Epidermal melanocyte (primary cell): ENCODE data around the gene ZSCAN20.

Experiments used
- DNase-seq: peaks from one replicate; pipeline ENCODE4 v3.0.0; 2011; ENCODE audit warnings: low spot score; ENCODE audit not compliant: insufficient read length

Gene ZSCAN20

DNA sequence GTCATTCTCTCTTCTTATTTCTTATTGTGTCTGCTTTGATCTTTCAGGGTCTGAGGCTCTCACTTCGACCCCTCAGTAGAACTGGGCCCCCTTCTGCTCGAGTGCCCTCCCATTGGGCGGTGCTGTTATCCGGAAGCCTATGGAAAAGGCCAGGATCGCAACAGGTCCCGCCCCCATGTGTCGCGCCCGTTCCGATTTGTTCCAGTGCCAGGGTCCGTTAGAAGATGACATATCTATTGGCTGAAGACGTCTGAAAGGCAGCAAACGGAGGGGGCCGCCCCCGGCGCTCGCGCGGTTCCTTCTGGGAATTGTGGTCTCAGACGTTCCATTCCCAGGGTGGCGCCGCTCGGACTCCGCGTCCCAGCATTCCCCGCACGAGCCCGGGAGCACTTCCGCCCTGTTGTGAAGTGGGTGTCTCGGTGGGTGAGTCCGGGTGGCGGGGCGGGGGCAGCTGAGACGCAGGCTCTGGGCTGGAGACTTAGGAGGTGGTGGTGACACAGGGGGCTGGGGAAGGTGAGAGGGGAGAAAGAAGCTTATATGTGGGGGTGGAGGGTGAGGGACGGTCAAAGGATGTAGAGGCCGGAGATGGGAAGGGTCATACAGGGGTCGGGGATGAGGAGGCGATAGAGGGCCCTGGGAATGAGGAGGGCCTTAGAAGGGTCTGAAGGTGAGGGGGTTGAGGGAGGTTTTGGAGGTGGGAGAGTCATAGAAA is at the start of gene ZSCAN20:
Gene ZSCAN20 (plus strand): TSS at position 377 of the 712 bp plus-strand sequence. CDS start 6,644 bp downstream, outside the sequence.
- DNase-seq: peak; percentile 86

DNA sequence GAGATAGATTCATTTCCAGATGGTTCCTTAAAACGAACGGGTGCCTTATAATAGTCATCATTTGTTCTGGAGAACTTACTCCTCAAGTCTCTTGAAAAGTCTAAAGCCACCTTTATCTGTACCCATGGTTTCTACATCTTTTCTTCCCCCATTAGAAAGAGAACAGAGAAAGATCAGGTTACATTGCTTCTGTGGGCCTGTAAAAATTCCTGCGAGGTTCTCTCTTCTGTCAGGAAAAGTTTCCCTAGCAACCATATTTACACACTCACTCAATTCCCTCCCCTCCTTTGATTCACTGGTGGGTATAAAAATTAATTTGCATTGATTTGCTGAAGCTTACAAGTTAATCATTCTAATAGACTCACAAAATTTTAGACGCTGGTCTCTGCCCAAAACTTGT is 48.2 kb upstream of the ZSCAN20 start:
- DNase-seq: no peak

DNA sequence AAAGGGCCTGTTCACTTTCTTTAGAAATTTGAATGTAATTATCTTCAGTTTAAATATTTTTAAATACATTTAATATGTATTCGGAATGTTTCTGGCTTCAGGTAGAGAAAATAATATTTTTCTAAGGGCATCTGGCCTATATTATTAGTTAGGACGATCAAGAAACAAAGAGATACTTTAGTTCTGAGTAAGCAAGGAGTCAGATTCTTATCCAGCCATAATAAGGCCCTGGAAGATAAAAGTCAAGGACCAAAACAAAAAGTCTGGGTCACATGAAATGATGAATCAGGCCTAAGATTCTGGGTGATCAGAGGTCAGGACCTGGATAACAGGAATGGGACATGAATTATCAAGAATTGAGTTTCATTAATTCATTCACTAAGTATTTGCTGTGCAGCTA is 47.8 kb upstream of the ZSCAN20 start:
- no peak for DNase-seq

DNA sequence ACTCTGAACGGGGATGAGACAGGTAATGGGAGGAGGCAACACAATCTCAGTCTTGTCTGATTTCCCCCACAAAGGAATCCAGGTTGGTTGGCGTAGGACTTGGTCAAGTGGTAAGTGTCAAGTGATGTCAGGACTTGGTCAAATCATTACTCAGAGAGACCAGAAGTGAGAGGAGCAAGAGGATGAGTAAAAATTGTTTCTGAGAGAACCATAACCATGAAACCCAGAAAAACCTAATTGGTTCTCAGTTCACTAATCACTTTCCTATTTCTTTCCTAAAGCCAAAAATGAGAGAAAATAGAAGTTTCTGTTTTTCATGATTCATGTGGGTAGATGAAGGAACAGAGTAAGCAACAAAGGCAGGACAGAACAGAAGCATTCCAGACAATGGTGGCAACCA is 46.5 kb upstream of the ZSCAN20 start:
- no peak for DNase-seq

DNA sequence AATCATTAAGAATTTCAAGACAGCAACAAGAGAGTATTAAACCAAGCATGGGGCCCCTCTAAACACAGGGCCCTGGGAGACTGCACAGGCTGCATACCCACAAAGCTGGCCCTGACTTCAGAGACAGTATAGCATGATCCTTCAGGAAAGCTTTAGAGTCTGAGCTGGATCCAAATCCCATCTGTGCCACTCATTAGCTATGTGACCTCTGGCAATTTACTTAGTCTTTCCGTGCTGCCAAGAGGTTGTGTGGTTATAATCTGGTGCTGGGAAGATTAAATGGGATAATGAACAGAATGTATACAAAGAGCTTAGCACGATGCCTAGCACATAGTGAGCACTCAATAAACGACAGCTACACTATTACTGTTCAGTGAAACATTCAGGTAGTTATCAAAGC is 45.5 kb upstream of the ZSCAN20 start:
- no peak for DNase-seq

DNA sequence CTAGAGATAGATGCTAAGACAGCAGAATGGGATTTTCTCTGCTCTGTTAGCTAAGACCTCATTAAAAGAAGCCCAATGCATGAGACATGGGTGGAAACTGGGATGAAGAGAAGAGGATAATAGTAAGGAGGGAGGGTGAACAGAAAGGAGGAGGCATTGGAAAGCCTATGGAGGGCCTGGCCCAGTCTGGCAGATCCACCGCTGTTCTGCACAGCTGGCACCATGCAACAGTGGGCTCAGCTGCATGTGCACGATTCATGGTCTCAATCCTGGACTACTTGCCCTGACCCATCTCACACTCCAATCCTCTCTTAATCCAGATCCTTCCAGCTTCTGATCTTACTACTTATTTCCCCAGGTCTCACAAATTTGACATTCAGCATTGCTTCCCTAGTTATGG is 43.8 kb upstream of the ZSCAN20 start:
- DNase-seq: no peak

DNA sequence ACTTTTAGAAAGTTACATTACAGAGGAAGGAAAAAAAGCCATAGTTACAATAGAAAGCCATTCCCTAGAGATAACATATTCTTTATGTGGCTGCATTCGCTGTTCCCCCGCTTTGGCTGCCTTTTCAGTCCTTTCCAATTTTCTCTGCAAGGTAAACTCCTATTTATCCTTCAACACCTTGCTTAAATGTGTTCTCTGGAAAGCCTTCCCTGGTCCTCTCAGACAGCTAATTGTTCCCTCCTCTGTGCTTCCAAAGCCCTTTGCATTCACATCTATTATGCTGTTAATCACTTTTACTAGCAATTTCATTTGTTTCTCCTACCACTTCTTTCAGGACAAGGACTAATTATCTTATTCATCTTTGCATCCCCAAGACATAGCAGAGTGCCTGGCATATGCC is 43.1 kb upstream of the ZSCAN20 start:
- no peak for DNase-seq

DNA sequence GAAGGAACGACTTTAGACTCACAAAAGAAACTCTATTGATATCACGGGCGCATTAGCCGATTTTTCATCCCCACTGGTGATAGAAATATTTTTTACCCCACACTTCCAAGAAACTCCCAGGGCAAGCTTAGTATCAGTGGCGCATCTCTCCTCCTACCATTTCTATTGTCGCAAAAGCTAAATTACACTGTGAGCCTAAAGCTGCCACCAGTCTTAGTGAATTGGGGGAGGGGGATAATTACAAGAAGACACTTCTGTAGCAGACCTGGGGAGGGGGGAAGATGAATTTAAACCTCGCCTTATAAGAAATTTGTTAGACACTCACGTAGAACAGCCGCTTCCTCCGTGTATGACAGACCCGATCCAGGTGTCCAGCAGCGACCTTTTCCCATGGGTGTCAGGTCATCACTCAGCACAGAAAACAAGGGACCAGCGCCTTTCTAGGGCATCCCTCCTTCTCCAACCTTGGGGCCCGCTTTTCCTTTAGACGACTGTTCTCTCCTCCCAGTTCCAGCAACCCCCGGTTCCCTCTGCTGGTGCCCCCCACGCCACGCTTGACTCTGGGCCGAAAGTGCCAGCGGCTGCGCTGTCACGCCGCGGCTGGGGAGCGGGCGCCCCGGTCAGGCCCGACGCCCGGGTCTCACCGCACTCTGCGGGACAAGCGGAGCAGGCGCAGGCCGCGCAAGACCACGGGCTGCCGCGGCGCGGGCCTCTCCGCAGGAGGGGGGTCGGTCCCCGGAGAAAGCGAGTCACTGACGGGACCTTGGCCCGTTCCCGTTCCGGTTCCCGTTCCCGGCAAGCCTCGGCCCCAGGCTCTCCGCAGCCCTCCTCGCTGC is 42.4 kb upstream of the ZSCAN20 start:
- no peak for DNase-seq

DNA sequence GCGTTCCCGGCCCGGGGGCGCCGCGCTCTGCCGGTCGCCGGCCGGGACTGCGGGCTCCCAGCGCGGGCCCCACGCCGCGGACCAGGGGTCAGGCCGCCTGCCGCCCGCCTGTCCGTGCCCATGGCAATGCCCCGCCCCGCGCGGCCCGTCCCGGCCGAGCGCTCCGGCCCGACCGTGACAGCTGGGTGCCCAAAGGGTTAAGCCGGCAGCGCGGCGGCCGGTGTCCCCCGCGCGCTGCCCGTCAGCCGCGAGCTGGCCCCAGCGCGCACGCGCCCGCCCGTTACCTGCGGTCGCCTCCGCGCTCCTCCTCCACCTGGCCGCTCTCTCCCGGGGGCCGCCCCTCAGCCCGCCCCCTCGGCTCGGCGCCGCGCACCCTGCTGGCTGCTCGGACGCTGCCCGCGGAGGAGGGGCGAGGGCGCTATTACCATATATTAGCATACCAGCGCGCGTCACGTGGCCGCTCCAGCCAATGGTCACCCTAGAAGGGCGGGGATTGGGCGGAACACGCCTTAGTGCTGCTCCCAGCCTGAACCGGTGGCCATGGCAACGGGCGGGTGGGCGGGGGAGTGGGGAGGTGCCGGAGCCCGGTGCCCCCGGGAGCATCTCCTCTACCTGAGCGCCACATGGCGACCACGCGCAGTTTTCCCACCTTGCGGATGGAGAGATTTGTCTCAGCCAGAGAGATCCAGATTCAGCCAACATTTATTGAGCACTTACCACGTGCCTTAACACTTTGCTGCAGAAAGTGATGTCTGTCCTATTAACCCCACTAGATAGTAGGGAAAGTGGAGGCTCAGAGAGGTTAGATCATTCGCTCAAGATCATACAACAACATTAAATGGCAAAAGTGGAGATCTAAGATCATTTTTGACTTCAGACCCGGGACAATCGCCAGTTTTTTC is 41.5 kb upstream of the ZSCAN20 start, which contains the start of gene PHC2:
Gene PHC2 (minus strand): TSS at position 404 of the 902 bp plus-strand sequence. CDS start 55,556 bp downstream, outside the sequence.
- peak; percentile 91 for DNase-seq

DNA sequence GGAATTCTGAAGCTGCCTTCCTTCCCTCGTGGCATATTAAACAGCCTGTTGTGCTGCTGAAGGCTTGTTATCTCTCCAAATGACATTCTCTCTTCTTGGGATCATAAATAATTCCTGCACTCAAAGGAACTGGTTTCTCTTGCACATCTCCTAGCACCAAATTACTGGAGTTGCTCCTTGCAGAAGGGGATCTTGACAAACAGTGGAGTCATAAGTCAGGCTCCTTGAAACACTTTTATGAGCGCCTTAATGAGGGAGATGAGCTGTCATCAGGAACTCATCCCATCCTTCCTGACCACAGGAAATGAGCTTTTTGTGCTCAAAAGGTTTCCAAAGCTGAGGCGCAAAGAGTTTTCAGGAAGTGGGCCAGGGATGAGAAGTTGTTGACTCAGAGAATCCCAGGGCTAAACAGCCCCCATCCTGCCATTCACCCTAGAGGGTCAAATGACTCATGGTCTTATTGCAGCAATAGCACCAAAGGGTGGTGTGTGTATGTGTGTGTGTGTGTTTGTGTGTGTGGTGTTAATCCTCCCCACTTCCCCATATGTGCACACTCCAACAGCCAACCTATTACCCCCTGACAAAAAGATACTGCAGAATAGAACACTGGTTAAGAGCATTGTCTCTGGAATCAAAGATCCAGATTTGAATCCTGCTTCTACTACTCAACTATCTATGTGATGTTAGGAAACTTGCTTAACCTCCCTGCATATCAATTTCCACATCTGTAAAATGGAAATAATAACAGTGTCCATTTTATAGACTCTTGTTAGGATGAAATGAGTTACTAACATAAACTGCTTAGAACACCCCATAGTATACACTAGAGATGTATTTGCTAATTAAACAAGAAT is 38.7 kb upstream of the ZSCAN20 start:
- peak; percentile 31 for DNase-seq

DNA sequence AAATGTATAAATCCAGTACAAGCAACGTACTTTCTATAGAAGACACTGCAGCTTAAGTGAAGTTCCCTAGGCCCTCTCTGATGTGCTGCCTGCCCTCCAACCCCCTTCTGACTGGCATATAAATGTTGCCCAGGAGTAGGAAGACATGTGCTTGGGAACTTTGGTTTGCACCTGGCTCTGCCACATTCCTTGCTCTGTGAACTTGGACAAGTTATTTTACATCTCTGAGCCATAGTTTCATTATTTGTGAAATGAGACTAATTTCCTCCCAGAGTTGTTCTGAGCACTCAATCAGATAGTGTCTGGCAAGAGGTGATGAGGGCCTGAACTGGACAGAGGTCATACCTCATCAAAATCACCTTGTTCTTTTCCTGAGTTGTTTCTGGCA is 38.1 kb upstream of the ZSCAN20 start:
- DNase-seq: no peak

DNA sequence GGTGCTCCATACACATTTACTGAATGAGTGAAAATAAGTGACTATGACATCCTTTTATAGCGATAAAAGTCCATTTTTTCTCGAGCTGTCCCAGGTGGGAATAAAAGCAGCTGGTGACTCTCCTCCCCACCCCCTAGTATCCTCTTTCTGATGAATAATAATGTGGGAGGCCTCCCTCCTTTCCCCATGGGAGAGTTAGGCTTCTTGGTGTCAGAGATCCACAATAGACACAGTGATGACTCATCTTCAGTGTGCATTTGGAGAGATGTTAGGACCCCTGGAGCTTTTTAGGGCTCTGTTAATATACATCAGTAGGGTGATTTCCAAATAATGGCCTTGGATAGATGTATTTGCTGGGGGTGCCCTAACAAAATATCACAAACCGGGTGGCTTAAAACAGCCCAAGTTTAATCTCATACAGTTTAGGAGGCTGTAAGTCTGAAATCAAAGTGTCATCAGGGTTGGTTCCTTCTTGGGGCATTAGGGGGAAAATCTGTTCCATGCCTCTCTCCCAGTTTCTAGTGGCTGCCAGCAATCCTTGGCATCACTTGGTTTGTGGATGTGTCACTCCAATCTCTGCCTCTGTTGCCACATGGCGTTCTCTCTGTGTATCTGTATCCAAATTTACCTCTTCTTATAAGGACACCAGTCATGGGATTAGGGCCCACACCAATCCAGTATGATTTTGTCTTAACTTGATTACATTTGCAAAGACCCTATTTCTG is 37.2 kb upstream of the ZSCAN20 start:
- no peak for DNase-seq

DNA sequence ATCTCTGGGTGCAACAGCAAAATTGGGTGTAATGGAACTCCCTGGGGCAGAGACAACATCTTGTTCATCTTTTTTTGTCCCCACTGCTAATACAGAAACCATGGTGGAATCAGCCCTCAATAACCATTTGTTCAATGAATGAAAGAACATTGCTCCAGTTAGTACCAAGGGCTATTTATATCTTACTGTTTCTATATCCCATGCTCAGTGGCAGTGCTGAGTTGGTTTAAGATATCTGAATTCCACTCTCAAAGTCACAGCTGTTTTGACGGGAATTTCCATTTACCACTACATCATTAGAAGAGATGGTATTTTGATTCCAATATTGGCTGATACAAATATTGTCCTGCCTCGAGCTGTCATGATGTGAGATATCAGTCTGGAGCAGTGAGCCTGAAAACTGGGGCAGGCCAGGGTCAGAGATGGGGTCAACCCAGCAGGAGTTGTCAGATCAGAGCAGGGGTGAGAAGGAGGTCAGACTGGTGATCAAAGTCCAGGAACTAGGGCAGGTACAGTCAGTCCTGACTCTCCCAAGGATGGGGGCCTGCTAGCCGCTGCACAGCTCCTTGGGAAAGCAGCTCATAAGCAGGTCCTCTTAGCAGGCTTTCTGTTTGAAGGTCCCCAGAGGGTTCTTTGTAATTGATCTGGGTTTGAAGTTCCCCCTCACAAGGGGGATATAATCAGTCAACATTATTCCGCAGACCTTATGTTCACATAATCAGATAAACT is 35.7 kb upstream of the ZSCAN20 start:
- peak; percentile 38 for DNase-seq

DNA sequence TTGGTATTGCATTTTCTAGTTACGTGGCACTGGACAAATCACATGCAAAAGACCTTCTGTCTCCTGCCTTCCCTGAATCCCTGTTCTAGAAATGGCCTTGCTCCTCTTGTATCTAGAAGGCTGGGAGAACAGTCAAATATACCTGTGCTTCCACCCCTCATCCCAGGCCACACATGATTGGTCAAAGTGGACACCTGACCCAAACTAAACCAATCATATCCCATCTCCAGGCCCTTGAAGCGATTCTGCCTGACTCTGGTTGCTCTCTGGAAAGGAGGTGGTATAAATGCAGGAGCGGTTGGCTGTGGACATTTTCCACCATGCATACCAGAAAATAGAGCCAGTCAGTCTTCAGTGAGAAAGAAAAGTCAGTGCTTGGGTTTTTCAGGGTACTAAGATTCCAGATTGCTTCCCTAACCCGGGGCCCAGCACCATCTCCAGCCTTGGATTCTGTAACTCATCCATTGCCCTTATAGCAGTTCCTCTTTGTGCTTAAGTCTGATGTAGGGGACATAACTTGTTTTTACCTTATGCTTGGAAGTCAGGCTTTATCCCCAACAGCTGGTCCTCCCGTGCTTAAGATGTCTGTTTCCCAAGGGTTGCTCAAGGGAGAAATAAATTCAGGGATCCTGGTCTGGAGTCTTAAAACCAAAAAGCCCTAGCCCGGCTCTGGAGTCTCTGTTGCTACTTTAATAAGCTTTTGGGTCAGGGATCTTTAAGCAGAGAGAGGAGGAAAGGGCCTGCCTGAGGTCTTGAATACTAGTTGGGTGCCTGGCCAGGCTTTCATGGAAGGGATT is 33.9 kb upstream of the ZSCAN20 start:
- DNase-seq: no peak

DNA sequence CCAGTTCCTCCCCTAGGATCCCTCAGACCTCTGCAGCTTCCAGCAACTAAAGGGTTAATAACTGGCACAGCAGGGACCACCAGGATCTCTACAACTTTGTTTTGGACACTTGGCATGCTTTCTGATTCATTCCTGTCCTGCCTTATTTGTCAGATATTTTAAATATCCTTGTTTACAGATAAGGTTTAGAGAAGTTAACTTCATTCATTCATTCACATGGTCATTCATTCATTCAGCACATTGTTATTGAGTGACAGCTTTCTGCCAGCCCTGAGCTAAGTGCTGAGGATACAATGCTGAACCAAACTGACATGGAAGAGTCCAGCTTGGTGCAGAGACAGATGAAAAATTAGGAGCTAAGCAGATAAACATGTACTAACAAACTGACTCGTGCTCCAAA is 32.8 kb upstream of the ZSCAN20 start:
- no peak for DNase-seq

DNA sequence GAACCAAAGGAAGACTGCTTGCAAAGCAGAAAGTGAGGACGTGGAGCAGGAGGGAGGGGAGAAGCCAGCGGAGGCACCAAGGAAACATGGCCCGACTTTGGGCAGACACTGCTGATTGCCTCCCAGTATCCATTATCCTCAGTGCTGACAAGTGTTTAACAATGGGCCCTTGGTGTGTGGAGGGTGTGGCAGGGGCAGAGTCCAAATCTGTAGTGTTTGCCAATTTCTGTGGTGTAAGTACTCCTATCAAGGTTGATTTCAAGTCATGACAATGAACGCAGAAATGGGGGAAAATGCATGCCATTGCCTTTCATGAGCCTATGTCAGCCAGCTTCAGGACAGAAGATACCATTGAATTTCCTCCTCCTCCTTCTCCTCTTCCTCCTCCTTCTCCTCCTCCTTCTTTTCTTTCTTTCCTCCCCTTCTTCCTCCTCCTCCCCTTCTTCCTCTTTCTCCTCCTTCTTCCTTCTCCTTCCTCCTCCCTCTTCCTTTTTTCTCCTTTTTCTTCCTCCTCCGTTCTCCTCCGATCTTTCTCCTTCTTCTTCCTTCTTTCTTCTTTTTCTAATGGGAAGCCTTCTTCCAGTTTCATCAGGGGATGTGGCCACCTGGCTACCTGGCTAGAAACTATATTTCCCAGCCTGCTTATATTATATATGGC is 31.2 kb upstream of the ZSCAN20 start:
- no peak for DNase-seq

DNA sequence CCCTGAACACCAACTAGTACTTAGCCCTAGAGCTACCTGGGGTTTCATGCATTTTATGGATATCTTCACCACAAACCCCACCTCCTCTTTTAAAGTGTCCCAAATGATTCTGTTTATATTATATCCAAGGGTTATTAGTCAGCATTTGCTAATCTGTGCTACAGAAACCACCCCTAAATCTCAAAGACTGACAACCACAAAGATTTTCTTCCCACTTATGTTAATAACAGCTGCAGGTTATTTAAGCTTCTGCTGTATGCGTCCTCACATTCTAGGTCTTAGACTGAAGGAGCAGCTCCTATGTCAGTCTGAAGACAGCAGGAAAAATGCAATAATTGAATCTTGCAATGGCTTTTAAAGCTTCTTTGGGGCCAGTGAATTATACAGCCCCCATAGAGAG is 30.3 kb upstream of the ZSCAN20 start:
- DNase-seq: no peak

DNA sequence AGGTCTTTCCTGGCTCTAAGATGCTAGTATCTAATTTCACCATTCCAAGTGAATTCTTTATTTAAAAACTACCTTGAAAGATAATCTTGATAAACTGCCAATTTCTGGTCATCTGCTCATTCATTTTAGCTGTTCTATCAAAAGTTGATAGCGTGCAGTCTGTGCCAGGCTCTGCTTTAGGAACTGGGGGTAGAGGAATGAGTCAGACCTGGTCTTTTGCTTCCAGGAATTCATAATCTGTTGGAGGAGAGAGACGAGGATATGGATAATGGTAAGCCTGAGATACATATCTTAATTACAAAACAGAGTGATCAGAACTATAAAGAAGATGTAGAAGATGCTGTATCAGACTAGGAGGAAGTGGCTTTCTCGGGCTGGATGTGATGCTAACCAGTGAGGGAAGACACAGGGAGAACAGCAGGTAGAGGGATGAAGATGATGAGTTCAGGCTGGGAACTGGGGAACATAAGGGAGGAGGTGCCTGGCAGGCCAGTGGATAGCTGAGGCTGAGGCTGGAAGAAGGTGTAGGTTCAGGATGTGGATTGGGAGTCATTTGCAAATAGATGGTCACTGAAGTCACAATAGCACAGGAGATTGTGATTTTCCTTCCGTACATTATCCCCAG is 29.3 kb upstream of the ZSCAN20 start:
- DNase-seq: no peak
